B cell (primary cell): ENCODE data around the gene HOXB13. TPM values are rescaled to one million over a fixed set of nuclear protein-coding genes. Genes with fewer than 3 reads are reported as not detected.

Experiments used
- ATAC-seq: fragments of 200-7000 bp; cut with Tn5 transposase; one replicate; pipeline ENCODE4 v1.10.0; 2021; ENCODE audit warnings: low read depth, mild to moderate bottlenecking, moderate number of reproducible peaks, moderate library complexity
- CTCF ChIA-PET: fragments of 350-600 bp; sonication (Branson Sonifier 250); formaldehyde crosslinking; loops from one replicate; lab custom pipeline; 2021; ENCODE audit warnings: antibody characterized with exemption, inconsistent platforms; lab: Charles Lee
- POLR2A ChIA-PET: fragments of 350-600 bp; sonication (Branson Sonifier 250); formaldehyde crosslinking; loops from one replicate; lab custom pipeline; 2021; ENCODE audit warnings: antibody characterized with exemption; lab: Charles Lee
- DNase-seq: peaks from one replicate; pipeline ENCODE4 v3.0.0; 2013
- H2AFZ ChIP-seq: 2 replicates; pipeline ENCODE4 v1.6.1; 2012; ENCODE audit warnings: mild to moderate bottlenecking, low read depth, low read length; ENCODE audit not compliant: insufficient read depth, poor library complexity, severe bottlenecking
- H3K27ac ChIP-seq, 2 donors: 1 replicate in 1 of 2; 2 replicates in 1 of 2; pipeline ENCODE4 v1.5.1; 2012 to 2013; ENCODE audit warnings: low read length in 2 of 2, mild to moderate bottlenecking in 2 of 2, moderate library complexity in 1 of 2
- H3K27me3 ChIP-seq, 4 experiments: fragments of 200-600 bp in 1 of 4; sonication (generic) in 1 of 4; replicated peaks in 1 of 4; 1 replicate in 2 of 4; 2 replicates in 2 of 4; pipeline versions ENCODE4 v1.6.1 to v1.7.0; 2013 to 2016; ENCODE audit warnings: low read length in 3 of 4, mild to moderate bottlenecking in 2 of 4, mixed read lengths in 1 of 4, moderate library complexity in 1 of 4; ENCODE audit not compliant: insufficient read depth in 4 of 4, control insufficient read depth in 3 of 4; ENCODE audit errors: control extremely low read depth in 1 of 4
- H3K36me3 ChIP-seq, 2 experiments: replicated peaks in 1 of 2; 1 replicate in 1 of 2; 2 replicates in 1 of 2; pipeline versions ENCODE4 v1.6.1 to v1.7.1; 2013; ENCODE audit warnings: low read length in 1 of 2; ENCODE audit not compliant: insufficient read depth in 2 of 2, control insufficient read depth in 1 of 2; ENCODE audit errors: control extremely low read depth in 1 of 2, extremely low read depth in 1 of 2
- H3K4me1 ChIP-seq, 2 donors: fragments of 200-600 bp in 1 of 2; sonication (generic) in 1 of 2; 1 replicate in 1 of 2; 2 replicates in 1 of 2; pipeline versions ENCODE4 v1.5.1 to v1.6.1; 2013 to 2017; ENCODE audit warnings: low read length in 2 of 2; ENCODE audit not compliant: control insufficient read depth in 2 of 2, insufficient read depth in 2 of 2
- H3K4me2 ChIP-seq: replicated peaks from 2 replicates; pipeline ENCODE3; 2012; ENCODE audit warnings: mild to moderate bottlenecking, low read depth, low read length; ENCODE audit not compliant: poor library complexity, severe bottlenecking
- H3K4me3 ChIP-seq, 5 experiments: fragments of 200-600 bp in 1 of 5; sonication (generic) in 1 of 5; 1 replicate in 3 of 5; 2 replicates in 2 of 5; pipeline versions ENCODE4 v1.5.1 to v1.7.0; 2011 to 2016; ENCODE audit warnings: low read length in 4 of 5, mild to moderate bottlenecking in 4 of 5, low read depth in 2 of 5, control low read depth in 1 of 5, moderate library complexity in 1 of 5; ENCODE audit not compliant: insufficient read depth in 1 of 5; ENCODE audit errors: control extremely low read depth in 1 of 5, extremely low read depth in 1 of 5
- H3K79me2 ChIP-seq: fragments of 200-600 bp; sonication (generic); one replicate; pipeline ENCODE4 v1.6.0; 2016; ENCODE audit warnings: low read length; ENCODE audit not compliant: control insufficient read depth, insufficient read depth
- H3K9ac ChIP-seq: fragments of 200-600 bp; sonication (generic); 2 replicates; pipeline ENCODE4 v1.6.1; 2017; ENCODE audit warnings: mild to moderate bottlenecking, low read length, moderate library complexity
- H3K9me3 ChIP-seq, 3 donors: one replicate each; pipeline versions ENCODE4 v1.6.1 to v1.7.1; 2013; ENCODE audit warnings: low read length in 2 of 3; ENCODE audit not compliant: control insufficient read depth in 2 of 3, insufficient read depth in 1 of 3; ENCODE audit errors: control extremely low read depth in 1 of 3
- H4K20me1 ChIP-seq: 2 replicates; pipeline ENCODE4 v1.6.0; 2012; ENCODE audit warnings: mild to moderate bottlenecking, low read length; ENCODE audit not compliant: insufficient read depth, control insufficient read depth, poor library complexity, severe bottlenecking
- H3K27ac Mint-ChIP-seq: one replicate; pipeline ENCODE4 v1.8.0; 2021; ENCODE audit warnings: mixed read lengths
- H3K27me3 Mint-ChIP-seq: one replicate; pipeline ENCODE4 v1.8.0; 2021; ENCODE audit warnings: mixed read lengths
- H3K4me1 Mint-ChIP-seq: one replicate; pipeline ENCODE4 v1.8.0; 2021; ENCODE audit warnings: mixed read lengths
- H3K4me3 Mint-ChIP-seq: one replicate; pipeline ENCODE4 v1.8.0; 2021; ENCODE audit warnings: mixed read lengths
- H3K9me3 Mint-ChIP-seq: one replicate; pipeline ENCODE4 v1.8.0; 2022; ENCODE audit warnings: mixed read lengths; ENCODE audit not compliant: insufficient read depth
- CTCF ChIP-seq: fragments of 200-600 bp; IDR thresholded peaks from one replicate; pipeline ENCODE4 v1.8.0; 2022; ENCODE audit warnings: antibody characterized with exemption, mild to moderate bottlenecking
- EZH2 ChIP-seq: IDR thresholded peaks from 2 replicates; pipeline ENCODE4 v1.6.1; 2012; ENCODE audit warnings: borderline replicate concordance, low read depth, mild to moderate bottlenecking, moderate library complexity, low read length; ENCODE audit not compliant: insufficient read depth, poor library complexity, severe bottlenecking
- WGBS: methylation state at CpG from one replicate; pipeline ENCODE4 v1.1.5; 2013; ENCODE audit warnings: missing lambda C conversion rate; ENCODE audit not compliant: insufficient coverage; 5-methylcytosine and 5-hydroxymethylcytosine counted together
- intact Hi-C: fragments of 100-400 bp; cut with micrococcal nuclease; formaldehyde crosslinking; loops from one replicate; pipeline ENCODE4 v1.10.0; 2022
- polyA plus RNA-seq: library from polyadenylated mRNA; depleted of rRNA; stranded (reverse); fragments of >200 nt; gene quantifications from 2 replicates; pipeline ENCODE4 v1.2.3, GENCODE V29; 2012
- total RNA-seq, 2 donors: library from RNA; stranded (reverse); fragments of 120-200 nt in 1 of 2; gene quantifications; 1 replicate in 1 of 2; 2 replicates in 1 of 2; pipeline versions ENCODE4 v1.2.3 to v1.2.4, GENCODE V29; 2013 to 2022

The HOXB13 gene
- total and polyA plus RNA-seq, 2 donors (not counting 1 experiment from before 2014, with no cell fraction given): not detected

GRCh38 chr17:48678141-48678971, 50.2 kb downstream of the HOXB13 start:
- Histone ChIP-seq H3K4me3 (no peak overlapping the region), H2AFZ (peak overlapping the region; percentile 63), H3K9ac (no peak overlapping the region), H3K36me3 (no peaks in the 10 kb centered on the region), H3K9me3 (no peaks in the 10 kb centered on the region), H3K4me1 (peaks cover 0 to 9% of the 10 kb centered on the region in 2 donors), H4K20me1 (no peaks in the 10 kb centered on the region), H3K79me2 (no peaks in the 10 kb centered on the region), H3K4me2 (peak overlapping the region; percentile 63), H3K27me3 (peaks cover 0 to 41% (median 18%) of the 10 kb centered on the region in 4 experiments), H3K27ac (no peak overlapping the region)
- DNase-seq (peak; percentile 78), ATAC-seq (peak; percentile 81)
- Mint-ChIP-seq H3K4me3 (no peak overlapping the region), H3K4me1 (peaks cover 2% of the 10 kb centered on the region), H3K27me3 (peaks cover 49% of the 10 kb centered on the region), H3K9me3 (no peaks in the 10 kb centered on the region), H3K27ac (no peak overlapping the region)
- intact Hi-C loops: loop anchor here (1.0 kb wide), 2 partner anchors 201 to 354 kb away; no protein-coding TSS in a partner anchor
- POLR2A ChIA-PET: no interaction called here
- WGBS: 10% methylated on average over 41 of the region's 41 CpGs
- CTCF ChIA-PET: interaction anchor here (0.6 to 7.7 kb wide), 37 partner anchors 10 to 653 kb away, joined by 3 to 119 read pairs (median 4); partner anchors contain the start of gene TTLL6
- TF ChIP-seq EZH2 (no peak), CTCF (peak; percentile 97)
